GM18870 (cell line): ENCODE measurements around the gene PLAU.
A peak's percentile ranks its signal among the peaks of the same experiment; 100 is the strongest.

Experiments used
- ATAC-seq: cut with Tn5 transposase; IDR thresholded peaks from one replicate; pipeline ENCODE4 v1.9.1; 2021; ENCODE audit warnings: moderate library complexity; ENCODE audit not compliant: unreplicated experiment

PLAU gene

GRCh38 chr10:73910764-73911552 is at the start of gene PLAU:
TSS of gene PLAU (plus strand) at chr10:73911132. CDS start at chr10:73911556, 424 bp downstream.
- no peak for ATAC-seq

GRCh38 chr10:73862011-73862410 is 48.9 kb upstream of the PLAU start:
- ATAC-seq = no peak

- no peak for ATAC-seq
Observed at GRCh38 chr10:73863039-73863817, 47.7 kb upstream of the PLAU start.

GRCh38 chr10:73864229-73864628 is 46.7 kb upstream of the PLAU start:
- ATAC-seq = no peak

GRCh38 chr10:73865107-73865458 is 45.8 kb upstream of the PLAU start:
- ATAC-seq = no peak

- no peak for ATAC-seq
Observed at GRCh38 chr10:73865459-73866442, 45.2 kb upstream of the PLAU start.

- ATAC-seq = no peak
Observed at GRCh38 chr10:73866621-73867020, 44.3 kb upstream of the PLAU start.

GRCh38 chr10:73867126-73867807 is 43.7 kb upstream of the PLAU start:
- ATAC-seq = no peak

GRCh38 chr10:73867871-73868631 is 42.9 kb upstream of the PLAU start:
- no peak for ATAC-seq

- ATAC-seq = no peak
Observed at GRCh38 chr10:73868655-73869195, 42.2 kb upstream of the PLAU start.

- no peak for ATAC-seq
Observed at GRCh38 chr10:73871295-73872189, 39.4 kb upstream of the PLAU start.

- no peak for ATAC-seq
Observed at GRCh38 chr10:73872190-73872710, 38.7 kb upstream of the PLAU start.

- no peak for ATAC-seq
Observed at GRCh38 chr10:73873142-73873837, 37.6 kb upstream of the PLAU start.

- ATAC-seq = no peak
Observed at GRCh38 chr10:73873838-73874215, 37.1 kb upstream of the PLAU start.

- ATAC-seq = peak; percentile 50
Observed at GRCh38 chr10:73874267-73875138, 36.4 kb upstream of the PLAU start, which contains the start of gene CAMK2G. TSS of gene CAMK2G (minus strand) at chr10:73874555. CDS start at chr10:73874461, 94 bp downstream.

GRCh38 chr10:73875139-73875475 is 35.8 kb upstream of the PLAU start:
- ATAC-seq = peak; percentile 7

GRCh38 chr10:73876157-73876556 is 34.8 kb upstream of the PLAU start:
- ATAC-seq = no peak
